ENCODE results near the gene RCC1.
"Not testable (repeated sequence)": the region's sequence is repeated elsewhere in the genome, so short reads cannot be mapped to it uniquely, and the experiment has no call there.

The RCC1 gene

GRCh38 chr1:28506907-28507246 is 1.0 kb downstream of the RCC1 start:
- Histone ChIP-seq H3K9ac (ENCODE audit: low read depth, low read length) (peak overlapping the region; percentile 90), H3K36me3 (ENCODE audit: insufficient read depth, low read length) (peaks cover 45% of the 10 kb centered on the region), H3K9me3 (ENCODE audit: control insufficient read depth, insufficient read depth, low read length) (no peaks in the 10 kb centered on the region), H3K4me1 (ENCODE audit: insufficient read depth, low read length) (peaks cover 12% of the 10 kb centered on the region)

- H3K4me1 ChIP-seq (ENCODE audit: insufficient read depth, low read length): peaks cover 12% of the 10 kb centered on the region
- H3K9ac ChIP-seq (ENCODE audit: low read depth, low read length): peak overlapping the region; percentile 90
- peaks cover 45% of the 10 kb centered on the region for H3K36me3 ChIP-seq (ENCODE audit: insufficient read depth, low read length)
- H3K9me3 ChIP-seq (ENCODE audit: control insufficient read depth, insufficient read depth, low read length): no peaks in the 10 kb centered on the region
These were observed 1.4 kb downstream of the RCC1 start for GRCh38 chr1:28507247-28507645.

- Histone ChIP-seq H3K9ac (ENCODE audit: low read depth, low read length) (peak overlapping the region; percentile 90), H3K4me1 (ENCODE audit: insufficient read depth, low read length) (peaks cover 12% of the 10 kb centered on the region), H3K36me3 (ENCODE audit: insufficient read depth, low read length) (peaks cover 45% of the 10 kb centered on the region), H3K9me3 (ENCODE audit: control insufficient read depth, insufficient read depth, low read length) (no peaks in the 10 kb centered on the region)
These were observed 2.0 kb downstream of the RCC1 start for GRCh38 chr1:28507646-28508434.

GRCh38 chr1:28508435-28508754 is 2.6 kb downstream of the RCC1 start:
- Histone ChIP-seq H3K9ac (ENCODE audit: low read depth, low read length) (peak overlapping the region; percentile 90), H3K9me3 (ENCODE audit: control insufficient read depth, insufficient read depth, low read length) (no peaks in the 10 kb centered on the region), H3K4me1 (ENCODE audit: insufficient read depth, low read length) (peaks cover 12% of the 10 kb centered on the region), H3K36me3 (ENCODE audit: insufficient read depth, low read length) (peaks cover 48% of the 10 kb centered on the region)

- Histone ChIP-seq H3K9ac (ENCODE audit: low read depth, low read length) (no peak overlapping the region; the same call in 1 of the 2 replicates), H3K4me1 (ENCODE audit: insufficient read depth, low read length) (peaks cover 12% of the 10 kb centered on the region), H3K9me3 (ENCODE audit: control insufficient read depth, insufficient read depth, low read length) (no peaks in the 10 kb centered on the region), H3K36me3 (ENCODE audit: insufficient read depth, low read length) (peaks cover 52% of the 10 kb centered on the region)
These were observed 3.9 kb downstream of the RCC1 start for GRCh38 chr1:28509705-28510272.

- peaks cover 52% of the 10 kb centered on the region for H3K36me3 ChIP-seq (ENCODE audit: insufficient read depth, low read length)
- H3K4me1 ChIP-seq (ENCODE audit: insufficient read depth, low read length): peaks cover 12% of the 10 kb centered on the region
- H3K9ac ChIP-seq (ENCODE audit: low read depth, low read length): no peak overlapping the region
- no peaks in the 10 kb centered on the region for H3K9me3 ChIP-seq (ENCODE audit: control insufficient read depth, insufficient read depth, low read length)
These were observed 4.6 kb downstream of the RCC1 start for GRCh38 chr1:28510273-28510969.

GRCh38 chr1:28510970-28511440 is 5.2 kb downstream of the RCC1 start:
- Histone ChIP-seq H3K36me3 (ENCODE audit: insufficient read depth, low read length) (peaks cover 52% of the 10 kb centered on the region), H3K9ac (ENCODE audit: low read depth, low read length) (no peak overlapping the region), H3K4me1 (ENCODE audit: insufficient read depth, low read length) (peaks cover 12% of the 10 kb centered on the region), H3K9me3 (ENCODE audit: control insufficient read depth, insufficient read depth, low read length) (no peaks in the 10 kb centered on the region)

- peaks cover 12% of the 10 kb centered on the region for H3K4me1 ChIP-seq (ENCODE audit: insufficient read depth, low read length)
- no peaks in the 10 kb centered on the region for H3K9me3 ChIP-seq (ENCODE audit: control insufficient read depth, insufficient read depth, low read length)
- peaks cover 44% of the 10 kb centered on the region for H3K36me3 ChIP-seq (ENCODE audit: insufficient read depth, low read length)
- H3K9ac ChIP-seq (ENCODE audit: low read depth, low read length): no peak overlapping the region
These were observed 6.3 kb downstream of the RCC1 start for GRCh38 chr1:28512058-28512611.

GRCh38 chr1:28514445-28514933 is 8.6 kb downstream of the RCC1 start:
- H3K4me1 ChIP-seq (ENCODE audit: insufficient read depth, low read length); H3K9me3 ChIP-seq (ENCODE audit: control insufficient read depth, insufficient read depth, low read length); H3K9ac ChIP-seq (ENCODE audit: low read depth, low read length): not testable (repeated sequence)
- H3K36me3 ChIP-seq (ENCODE audit: insufficient read depth, low read length): peaks cover 22% of the 10 kb centered on the region

GRCh38 chr1:28516518-28516956 is 10.7 kb downstream of the RCC1 start:
- Histone ChIP-seq H3K9ac (ENCODE audit: low read depth, low read length) (no peak overlapping the region), H3K9me3 (ENCODE audit: control insufficient read depth, insufficient read depth, low read length) (no peaks in the 10 kb centered on the region), H3K36me3 (ENCODE audit: insufficient read depth, low read length) (peaks cover 6% of the 10 kb centered on the region), H3K4me1 (ENCODE audit: insufficient read depth, low read length) (peaks cover 9% of the 10 kb centered on the region)

- Histone ChIP-seq H3K36me3 (ENCODE audit: insufficient read depth, low read length) (peaks cover 6% of the 10 kb centered on the region), H3K4me1 (ENCODE audit: insufficient read depth, low read length) (peaks cover 17% of the 10 kb centered on the region), H3K9ac (ENCODE audit: low read depth, low read length) (peak overlapping the region; percentile 67; the same call in 1 of the 2 replicates), H3K9me3 (ENCODE audit: control insufficient read depth, insufficient read depth, low read length) (no peaks in the 10 kb centered on the region)
These were observed 11.8 kb downstream of the RCC1 start for GRCh38 chr1:28517649-28517999.

- H3K4me1 ChIP-seq (ENCODE audit: insufficient read depth, low read length): peaks cover 17% of the 10 kb centered on the region
These were observed 12.3 kb downstream of the RCC1 start for GRCh38 chr1:28518000-28518744.

GRCh38 chr1:28518745-28519341 is 13.0 kb downstream of the RCC1 start:
- Histone ChIP-seq H3K9me3 (ENCODE audit: control insufficient read depth, insufficient read depth, low read length) (no peaks in the 10 kb centered on the region), H3K9ac (ENCODE audit: low read depth, low read length) (peak overlapping the region; percentile 67), H3K4me1 (ENCODE audit: insufficient read depth, low read length) (peaks cover 21% of the 10 kb centered on the region), H3K36me3 (ENCODE audit: insufficient read depth, low read length) (no peaks in the 10 kb centered on the region)

More at GRCh38 chr1:28518000-28518744, 12.3 kb downstream of the RCC1 start:
- H3K9ac ChIP-seq (ENCODE audit: low read depth, low read length): peak overlapping the region; percentile 67
- no peaks in the 10 kb centered on the region for H3K9me3 ChIP-seq (ENCODE audit: control insufficient read depth, insufficient read depth, low read length)
- H3K36me3 ChIP-seq (ENCODE audit: insufficient read depth, low read length): peaks cover 5% of the 10 kb centered on the region; the same call in 1 of the 2 replicates
